Activated CD4-positive, alpha-beta T cell treated with anti-CD3 and anti-CD28 coated beads for 36 hours (primary cell): ENCODE data around the gene SMAD2. TPM values are rescaled to one million over a fixed set of nuclear protein-coding genes. Genes with fewer than 3 reads are reported as not detected.
A peak's percentile ranks its signal among the peaks of the same experiment; 100 is the strongest.

Experiments used
- ATAC-seq: fragments of 200-7000 bp; cut with Tn5 transposase; one replicate; pipeline ENCODE4 v1.10.0; 2021; ENCODE audit warnings: mild to moderate bottlenecking, moderate library complexity
- CTCF ChIA-PET: fragments of 350-600 bp; sonication (Branson Sonifier 250); formaldehyde crosslinking; loops from one replicate; lab custom pipeline; 2021; ENCODE audit warnings: antibody characterized with exemption; lab: Charles Lee
- POLR2A ChIA-PET: fragments of 350-600 bp; sonication (Branson Sonifier 250); formaldehyde crosslinking; loops from one replicate; lab custom pipeline; 2021; ENCODE audit warnings: antibody characterized with exemption, inconsistent platforms; lab: Charles Lee
- DNase-seq: peaks from one replicate; pipeline ENCODE4 v3.0.0-alpha.2; 2020
- H3K27ac Mint-ChIP-seq: one replicate; pipeline ENCODE4 v1.8.0; 2021; ENCODE audit warnings: mixed read lengths
- H3K27me3 Mint-ChIP-seq: one replicate; pipeline ENCODE4 v1.8.0; 2021; ENCODE audit warnings: mixed read lengths
- H3K36me3 Mint-ChIP-seq: one replicate; pipeline ENCODE4 v1.8.0; 2021; ENCODE audit warnings: low read depth, mixed read lengths
- H3K4me1 Mint-ChIP-seq: one replicate; pipeline ENCODE4 v1.8.0; 2021; ENCODE audit warnings: mixed read lengths
- H3K4me3 Mint-ChIP-seq: one replicate; pipeline ENCODE4 v1.8.0; 2021; ENCODE audit warnings: mild to moderate bottlenecking, moderate library complexity, mixed read lengths
- H3K9me3 Mint-ChIP-seq: one replicate; pipeline ENCODE4 v1.8.0; 2021; ENCODE audit warnings: low read depth, mixed read lengths
- intact Hi-C, 2 experiments: fragments of 100-400 bp; cut with DNase I in 1 of 2; cut with micrococcal nuclease in 1 of 2; formaldehyde crosslinking; loops; one replicate each; pipeline versions ENCODE4 v1.14.2 to v1.15.1; 2022 to 2024; cut with DNase I, micrococcal nuclease
- total RNA-seq, 2 experiments: library from RNA; stranded (reverse); gene quantifications; one replicate each; pipeline ENCODE4 v1.2.3, GENCODE V29; 2021

The SMAD2 gene
- total RNA-seq, 2 experiments from 2014 or later: 169 to 178 TPM

- no peaks in the 10 kb centered on the region for H3K27me3 Mint-ChIP-seq
- peaks cover 50% of the 10 kb centered on the region for H3K4me1 Mint-ChIP-seq
- no peaks in the 10 kb centered on the region for H3K9me3 Mint-ChIP-seq
- intact Hi-C loops: no loop called here
- POLR2A ChIA-PET: no interaction called here
- CTCF ChIA-PET: no interaction called here
- peaks cover 31% of the 10 kb centered on the region for H3K36me3 Mint-ChIP-seq
- H3K27ac Mint-ChIP-seq: no peak overlapping the region
- no peak for ATAC-seq
- no peak overlapping the region for H3K4me3 Mint-ChIP-seq
- no peak for DNase-seq
Measured at GRCh38 chr18:47876813-47877212, 53.6 kb downstream of the SMAD2 start.

- Mint-ChIP-seq H3K4me3 (no peak overlapping the region), H3K27me3 (no peaks in the 10 kb centered on the region), H3K36me3 (peaks cover 26% of the 10 kb centered on the region), H3K9me3 (no peaks in the 10 kb centered on the region), H3K27ac (peak overlapping the region; percentile 29), H3K4me1 (peaks cover 65% of the 10 kb centered on the region)
- intact Hi-C loops: no loop called here
- ChIA-PET CTCF (interaction anchor here (0.7 kb wide), 1 partner anchor 620 kb away, joined by 3 read pairs; no protein-coding TSS in a partner anchor), POLR2A (no interaction called here)
- ATAC-seq: no peak
- DNase-seq: no peak
Measured at GRCh38 chr18:47873625-47874024, 56.8 kb downstream of the SMAD2 start.

- Mint-ChIP-seq H3K36me3 (peaks cover 32% of the 10 kb centered on the region), H3K27me3 (no peaks in the 10 kb centered on the region), H3K9me3 (no peaks in the 10 kb centered on the region), H3K4me3 (no peak overlapping the region), H3K4me1 (peaks cover 59% of the 10 kb centered on the region), H3K27ac (no peak overlapping the region)
- DNase-seq (no peak), ATAC-seq (no peak)
- CTCF ChIA-PET: no interaction called here
- intact Hi-C loops: no loop called here
- POLR2A ChIA-PET: no interaction called here
Measured at GRCh38 chr18:47872426-47872825, 58.0 kb downstream of the SMAD2 start.

GRCh38 chr18:47871288-47871687 is 59.2 kb downstream of the SMAD2 start:
- H3K4me3 Mint-ChIP-seq: no peak overlapping the region
- no peaks in the 10 kb centered on the region for H3K9me3 Mint-ChIP-seq
- no peaks in the 10 kb centered on the region for H3K27me3 Mint-ChIP-seq
- H3K4me1 Mint-ChIP-seq: peaks cover 52% of the 10 kb centered on the region
- ATAC-seq (no peak), DNase-seq (no peak)
- POLR2A ChIA-PET: no interaction called here
- H3K27ac Mint-ChIP-seq: peak overlapping the region; percentile 24
- intact Hi-C loops: no loop called here
- CTCF ChIA-PET: interaction anchor here (0.7 to 1.4 kb wide), 7 partner anchors 9 to 38 kb away, joined by 3 to 5 read pairs (median 3); no protein-coding TSS in a partner anchor
- H3K36me3 Mint-ChIP-seq: peaks cover 34% of the 10 kb centered on the region

- no peaks in the 10 kb centered on the region for H3K27me3 Mint-ChIP-seq
- ChIA-PET CTCF (interaction anchor here (0.7 to 1.4 kb wide), 7 partner anchors 9 to 38 kb away, joined by 3 to 5 read pairs (median 3); no protein-coding TSS in a partner anchor), POLR2A (no interaction called here)
- H3K4me1 Mint-ChIP-seq: peaks cover 52% of the 10 kb centered on the region
- intact Hi-C loops: no loop called here
- no peak overlapping the region for H3K4me3 Mint-ChIP-seq
- peak; percentile 74 for ATAC-seq
- H3K36me3 Mint-ChIP-seq: peaks cover 38% of the 10 kb centered on the region
- no peaks in the 10 kb centered on the region for H3K9me3 Mint-ChIP-seq
- DNase-seq: no peak
- H3K27ac Mint-ChIP-seq: no peak overlapping the region
Measured at GRCh38 chr18:47870605-47871004, 59.9 kb downstream of the SMAD2 start.

- H3K27ac Mint-ChIP-seq: no peak overlapping the region
- ChIA-PET CTCF (interaction anchor here (1.3 kb wide), 1 partner anchor 10 kb away, joined by 5 read pairs; no protein-coding TSS in a partner anchor), POLR2A (no interaction called here)
- H3K4me1 Mint-ChIP-seq: peaks cover 38% of the 10 kb centered on the region
- no peak for DNase-seq
- no peaks in the 10 kb centered on the region for H3K27me3 Mint-ChIP-seq
- peaks cover 54% of the 10 kb centered on the region for H3K36me3 Mint-ChIP-seq
- H3K9me3 Mint-ChIP-seq: no peaks in the 10 kb centered on the region
- no peak overlapping the region for H3K4me3 Mint-ChIP-seq
- intact Hi-C loops: loop anchor here in 1 of 2 experiments (10.0 kb wide), 1 partner anchor 544 kb away; no protein-coding TSS in a partner anchor
- no peak for ATAC-seq
Measured at GRCh38 chr18:47868744-47869143, 61.7 kb downstream of the SMAD2 start.

GRCh38 chr18:47865183-47865582 is 65.3 kb downstream of the SMAD2 start:
- ATAC-seq: no peak
- Mint-ChIP-seq H3K27me3 (no peaks in the 10 kb centered on the region), H3K9me3 (peaks cover 4% of the 10 kb centered on the region), H3K36me3 (peaks cover 71% of the 10 kb centered on the region), H3K4me1 (peaks cover 10% of the 10 kb centered on the region), H3K4me3 (no peak overlapping the region), H3K27ac (no peak overlapping the region)
- intact Hi-C loops: loop anchor here in 1 of 2 experiments (10.0 kb wide), 1 partner anchor 540 kb away; no protein-coding TSS in a partner anchor
- DNase-seq: no peak
- ChIA-PET CTCF (no interaction called here), POLR2A (no interaction called here)

- Mint-ChIP-seq H3K9me3 (peaks cover 11% of the 10 kb centered on the region), H3K36me3 (peaks cover 76% of the 10 kb centered on the region), H3K27me3 (no peaks in the 10 kb centered on the region), H3K27ac (no peak overlapping the region), H3K4me1 (peaks cover 5% of the 10 kb centered on the region), H3K4me3 (no peak overlapping the region)
- CTCF ChIA-PET: no interaction called here
- POLR2A ChIA-PET: no interaction called here
- ATAC-seq: no peak
- DNase-seq: no peak
- intact Hi-C loops: loop anchor here in 1 of 2 experiments (10.0 kb wide), 1 partner anchor 538 kb away; no protein-coding TSS in a partner anchor
Measured at GRCh38 chr18:47863041-47863440, 67.4 kb downstream of the SMAD2 start.

GRCh38 chr18:47858607-47859006 is 71.9 kb downstream of the SMAD2 start:
- POLR2A ChIA-PET: interaction anchor here (1.2 kb wide), 1 partner anchor 149 kb away, joined by 3 read pairs; no protein-coding TSS in a partner anchor
- no peak overlapping the region for H3K27ac Mint-ChIP-seq
- intact Hi-C loops: no loop called here
- H3K4me1 Mint-ChIP-seq: peaks cover 3% of the 10 kb centered on the region
- no peak overlapping the region for H3K4me3 Mint-ChIP-seq
- no peak for ATAC-seq
- no peak for DNase-seq
- no peaks in the 10 kb centered on the region for H3K27me3 Mint-ChIP-seq
- H3K36me3 Mint-ChIP-seq: peaks cover 76% of the 10 kb centered on the region
- CTCF ChIA-PET: no interaction called here
- H3K9me3 Mint-ChIP-seq: peaks cover 18% of the 10 kb centered on the region

GRCh38 chr18:47847635-47848034 is 82.8 kb downstream of the SMAD2 start:
- no peak overlapping the region for H3K4me3 Mint-ChIP-seq
- no peaks in the 10 kb centered on the region for H3K4me1 Mint-ChIP-seq
- H3K27me3 Mint-ChIP-seq: no peaks in the 10 kb centered on the region
- intact Hi-C loops: no loop called here
- POLR2A ChIA-PET: no interaction called here
- no peaks in the 10 kb centered on the region for H3K9me3 Mint-ChIP-seq
- ATAC-seq: peak; percentile 33
- H3K36me3 Mint-ChIP-seq: peaks cover 40% of the 10 kb centered on the region
- CTCF ChIA-PET: interaction anchor here (0.7 to 1.7 kb wide), 4 partner anchors 10 to 149 kb away, joined by 3 read pairs; no protein-coding TSS in a partner anchor
- no peak for DNase-seq
- no peak overlapping the region for H3K27ac Mint-ChIP-seq

GRCh38 chr18:47846431-47846830 is 84.0 kb downstream of the SMAD2 start:
- ATAC-seq (no peak), DNase-seq (no peak)
- Mint-ChIP-seq H3K4me1 (no peaks in the 10 kb centered on the region), H3K27ac (no peak overlapping the region), H3K9me3 (no peaks in the 10 kb centered on the region), H3K36me3 (peaks cover 50% of the 10 kb centered on the region), H3K27me3 (no peaks in the 10 kb centered on the region), H3K4me3 (no peak overlapping the region)
- intact Hi-C loops: no loop called here
- CTCF ChIA-PET: no interaction called here
- POLR2A ChIA-PET: no interaction called here

GRCh38 chr18:47844828-47845498 is 85.5 kb downstream of the SMAD2 start:
- ATAC-seq: no peak
- intact Hi-C loops: no loop called here
- no peak overlapping the region for H3K27ac Mint-ChIP-seq
- H3K4me1 Mint-ChIP-seq: no peaks in the 10 kb centered on the region
- ChIA-PET POLR2A (no interaction called here), CTCF (no interaction called here)
- H3K36me3 Mint-ChIP-seq: peaks cover 58% of the 10 kb centered on the region
- H3K9me3 Mint-ChIP-seq: no peaks in the 10 kb centered on the region
- no peaks in the 10 kb centered on the region for H3K27me3 Mint-ChIP-seq
- DNase-seq: no peak
- H3K4me3 Mint-ChIP-seq: no peak overlapping the region
